H1 (cell line): Measurements from ENCODE around the gene NELL1. TPM values are rescaled to one million over a fixed set of nuclear protein-coding genes. Genes with fewer than 3 reads are reported as not detected.

Experiments
- BRCA1 ChIP-seq: IDR thresholded peaks from 2 replicates; pipeline ENCODE4 v1.6.1; 2012; ENCODE audit warnings: low read depth, low read length, improper control_type of control experiment
- CBX8 ChIP-seq: fragments of 300-800, 300-1000 bp; sonication (generic); IDR thresholded peaks from 2 replicates; pipeline ENCODE4 v1.7.1; 2016; ENCODE audit warnings: low read depth, low read length, borderline replicate concordance
- CHD1 ChIP-seq: IDR thresholded peaks from 2 replicates; pipeline ENCODE4 v1.6.1; 2012; ENCODE audit warnings: low read depth, low read length, improper control_type of control experiment
- MAFK ChIP-seq: IDR thresholded peaks from 2 replicates; pipeline ENCODE4 v1.6.1; 2012; ENCODE audit warnings: low read depth, mild to moderate bottlenecking, improper control_type of control experiment, low read length
- polyA plus RNA-seq, 7 experiments: library from polyadenylated mRNA; depleted of rRNA in 3 of 7; stranded (reverse) in 5 of 7; unstranded in 2 of 7; fragments of >200 nt in 5 of 7; fragments of 200-250 nt in 2 of 7; gene quantifications; 1 replicate in 5 of 7; 2 replicates in 1 of 7; 4 replicates in 1 of 7; pipeline versions ENCODE4 v1.2.1 to v1.2.3, GENCODE V29; 2011 to 2013; ENCODE audit warnings: missing spikeins in 2 of 7, mixed read lengths in 2 of 7
- total RNA-seq: library from RNA; stranded (reverse); fragmentation: NEBNext Ultra II Directional; extraction: Animal tissue kit (Norgen Biotek cat#: 25700); gene quantifications from 2 replicates; pipeline ENCODE4 v1.2.1, GENCODE V29; 2021

NELL1 gene
- total and polyA plus RNA-seq, 2 of the 8 experiments (the other 6 are each of a cell fraction or from before 2014, with no cell fraction given): 0.21 TPM; not detected in 1

DNA sequence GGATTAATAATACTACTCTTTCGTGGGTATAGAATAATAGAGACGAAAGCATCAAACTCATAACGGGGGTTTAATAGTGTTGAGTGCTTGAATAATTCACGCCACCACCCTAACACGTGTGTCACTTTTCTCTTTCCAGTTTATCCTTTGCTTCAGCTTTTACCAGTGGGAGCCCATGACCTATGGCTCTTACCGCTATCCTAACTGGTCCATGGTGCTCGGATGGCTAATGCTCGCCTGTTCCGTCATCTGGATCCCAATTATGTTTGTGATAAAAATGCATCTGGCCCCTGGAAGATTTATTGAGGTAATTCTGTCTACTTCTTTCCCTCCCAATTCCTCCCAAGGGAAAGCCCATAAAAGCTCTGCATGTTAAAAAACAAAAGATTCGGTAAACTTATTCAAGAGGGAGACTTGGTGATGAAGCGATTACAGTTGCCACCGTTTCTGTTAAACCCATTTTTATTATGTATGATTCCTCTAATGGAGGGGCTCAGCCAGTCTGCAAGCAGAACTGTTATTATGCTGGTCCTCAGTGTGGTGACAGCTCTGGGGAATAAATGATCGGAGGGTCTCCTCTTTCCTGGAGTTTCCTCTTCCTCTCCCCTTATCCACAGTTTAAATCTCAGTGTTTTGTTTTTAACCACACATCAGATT lies 17.1 kb upstream of the NELL1 start (continued):
- TF ChIP-seq CBX8 (no peak), CHD1 (no peak), BRCA1 (no peak), MAFK (no peak)
